Keratinocyte (primary cell): Measurements from ENCODE around the gene KRT82. TPM values are rescaled to one million over a fixed set of nuclear protein-coding genes. Genes with fewer than 3 reads are reported as not detected.

Experiments used
- DNase-seq: peaks from one replicate; pipeline ENCODE4 v3.0.0-alpha.2; 2011; ENCODE audit warnings: low read depth, missing footprints, low spot score
- FAIRE-seq: peaks from 2 replicates; lab custom pipeline; 2011; peaks lifted over from hg19 to GRCh38; lab: Jason Lieb, UNC
- H2AFZ ChIP-seq: 2 replicates; pipeline ENCODE4 v1.6.0; 2012; ENCODE audit warnings: low read length, control low read depth, inconsistent platforms; ENCODE audit not compliant: control insufficient read depth
- H3K27ac ChIP-seq: 2 replicates; pipeline ENCODE4 v1.5.1; 2011; ENCODE audit warnings: low read length; ENCODE audit not compliant: control insufficient read depth, insufficient read depth
- H3K27me3 ChIP-seq: 3 replicates; pipeline ENCODE4 v1.6.0; 2011; ENCODE audit warnings: low read length; ENCODE audit not compliant: control insufficient read depth, insufficient read depth; ENCODE audit errors: extremely low read depth
- H3K36me3 ChIP-seq, 2 experiments: 2 replicates in 1 of 2; 3 replicates in 1 of 2; pipeline ENCODE4 v1.5.1; 2011; ENCODE audit warnings: low read length in 2 of 2, mild to moderate bottlenecking in 1 of 2; ENCODE audit not compliant: control insufficient read depth in 2 of 2, insufficient read depth in 2 of 2; ENCODE audit errors: extremely low read depth in 1 of 2
- H3K4me1 ChIP-seq: 3 replicates; pipeline ENCODE4 v1.5.1; 2011; ENCODE audit warnings: low read length; ENCODE audit not compliant: control insufficient read depth, insufficient read depth; ENCODE audit errors: extremely low read depth
- H3K4me2 ChIP-seq: 3 replicates; pipeline ENCODE4 v1.6.0; 2011; ENCODE audit warnings: low read depth, low read length; ENCODE audit not compliant: control insufficient read depth, insufficient read depth; ENCODE audit errors: extremely low read depth
- H3K4me3 ChIP-seq, 3 experiments: fragments of 200-600 bp in 1 of 3; sonication (generic) in 1 of 3; 2 replicates in 2 of 3; 3 replicates in 1 of 3; pipeline ENCODE4 v1.5.1; 2011 to 2016; ENCODE audit warnings: low read length in 3 of 3, mild to moderate bottlenecking in 3 of 3, control low read depth in 2 of 3, inconsistent platforms in 1 of 3, low read depth in 1 of 3, mixed read lengths in 1 of 3, mixed run types in 1 of 3, moderate library complexity in 1 of 3; ENCODE audit not compliant: control insufficient read depth in 2 of 3, insufficient read depth in 2 of 3; ENCODE audit errors: extremely low read depth in 1 of 3
- H3K79me2 ChIP-seq: 2 replicates; pipeline ENCODE4 v1.6.0; 2012; ENCODE audit warnings: low read length; ENCODE audit not compliant: control insufficient read depth, insufficient read depth
- H3K9ac ChIP-seq: 3 replicates; pipeline ENCODE4 v1.6.0; 2011; ENCODE audit warnings: low read length; ENCODE audit not compliant: control insufficient read depth, insufficient read depth; ENCODE audit errors: extremely low read depth
- H3K9me1 ChIP-seq: 3 replicates; pipeline ENCODE4 v1.6.0; 2011; ENCODE audit warnings: low read length; ENCODE audit not compliant: control insufficient read depth, insufficient read depth; ENCODE audit errors: extremely low read depth
- H3K9me3 ChIP-seq: 2 replicates; pipeline ENCODE4 v1.5.1; 2012; ENCODE audit warnings: low read depth, low read length; ENCODE audit not compliant: control insufficient read depth
- H4K20me1 ChIP-seq: 3 replicates; pipeline ENCODE4 v1.6.0; 2011; ENCODE audit warnings: low read length; ENCODE audit not compliant: control insufficient read depth, insufficient read depth; ENCODE audit errors: extremely low read depth
- CTCF ChIP-seq, 3 experiments: IDR thresholded peaks in 1 of 3; conservative IDR thresholded peaks in 1 of 3; optimal IDR thresholded peaks in 1 of 3; 2 replicates in 2 of 3; 3 replicates in 1 of 3; pipeline versions ENCODE3 to v1.5.1; 2011; ENCODE audit warnings: low read length in 3 of 3, mild to moderate bottlenecking in 3 of 3, moderate library complexity in 2 of 3, control low read depth in 1 of 3, inconsistent platforms in 1 of 3; ENCODE audit not compliant: insufficient read depth in 2 of 3; ENCODE audit errors: extremely low read depth in 1 of 3
- EZH2 ChIP-seq: IDR thresholded peaks from one replicate; pipeline ENCODE4 v1.6.1; 2012; ENCODE audit warnings: inconsistent platforms, mild to moderate bottlenecking, low read length, moderate library complexity
- dilution Hi-C: fragments of 300-500 bp; cut with MboI; formaldehyde crosslinking; loops from one replicate; pipeline ENCODE4 v1.7.0; 2020; ENCODE audit warnings: low sequenced_read_pairs; ENCODE audit not compliant: extremely low pct_ligation_motif_present
- polyA plus RNA-seq, 5 experiments: library from polyadenylated mRNA; depleted of rRNA in 3 of 5; stranded (reverse) in 3 of 5; stranded (forward) in 1 of 5; unstranded in 1 of 5; fragments of >200 nt; gene quantifications; 1 replicate in 1 of 5; 2 replicates in 3 of 5; 3 replicates in 1 of 5; pipeline versions ENCODE4 v1.2.1 to v1.2.3, GENCODE V29; 2011 to 2012; ENCODE audit warnings: missing spikeins in 2 of 5, low read depth in 1 of 5, low replicate concordance in 1 of 5

The KRT82 gene
- polyA plus RNA-seq, 1 donor (not counting 4 experiments of a cell fraction or from before 2014, with no cell fraction given): not detected

GRCh38 chr12:52427083-52427482 is 20.9 kb upstream of the KRT82 start:
- Histone ChIP-seq H3K36me3 (peaks cover 0 to 3% of the 10 kb centered on the region in 2 experiments), H3K9me3 (no peaks in the 10 kb centered on the region), H3K4me3 (no peak overlapping the region), H4K20me1 (no peaks in the 10 kb centered on the region), H3K9ac (no peak overlapping the region), H3K27ac (no peak overlapping the region), H2AFZ (no peak overlapping the region), H3K79me2 (no peaks in the 10 kb centered on the region), H3K4me2 (no peak overlapping the region), H3K9me1 (no peaks in the 10 kb centered on the region), H3K4me1 (peaks cover 8% of the 10 kb centered on the region), H3K27me3 (no peaks in the 10 kb centered on the region)
- dilution Hi-C loops: no loop called here
- peak; percentile 76 for FAIRE-seq
- DNase-seq: no peak
- TF ChIP-seq EZH2 (no peak), CTCF (optimal IDR thresholded peaks at IDR 0.05 in 1 of 3, IDR thresholded peaks at IDR 0.05 in 1 of 3, conservative IDR thresholded peaks at IDR 0.05 in 1 of 3; ENCODE audit: extremely low read depth in 1 of 3, insufficient read depth in 2 of 3, low read length in 3 of 3) (no peak)

GRCh38 chr12:52426034-52426433 is 19.9 kb upstream of the KRT82 start:
- H2AFZ ChIP-seq: no peak overlapping the region
- H3K4me1 ChIP-seq: peaks cover 8% of the 10 kb centered on the region
- no peak for FAIRE-seq
- no peaks in the 10 kb centered on the region for H3K9me3 ChIP-seq
- H3K9me1 ChIP-seq: no peaks in the 10 kb centered on the region
- H3K4me3 ChIP-seq: no peak overlapping the region
- H3K9ac ChIP-seq: no peak overlapping the region
- TF ChIP-seq CTCF (optimal IDR thresholded peaks at IDR 0.05 in 1 of 3, IDR thresholded peaks at IDR 0.05 in 1 of 3, conservative IDR thresholded peaks at IDR 0.05 in 1 of 3; ENCODE audit: extremely low read depth in 1 of 3, insufficient read depth in 2 of 3, low read length in 3 of 3) (no peak), EZH2 (no peak)
- no peak for DNase-seq
- peaks cover 0 to 3% of the 10 kb centered on the region in 2 experiments for H3K36me3 ChIP-seq
- no peaks in the 10 kb centered on the region for H3K27me3 ChIP-seq
- no peak overlapping the region for H3K27ac ChIP-seq
- H3K4me2 ChIP-seq: no peak overlapping the region
- dilution Hi-C loops: no loop called here
- H3K79me2 ChIP-seq: no peaks in the 10 kb centered on the region
- H4K20me1 ChIP-seq: no peaks in the 10 kb centered on the region
